HFF-Myc (cell line): ENCODE results near the gene KMT5B.

Source experiments
- DNase-seq: peaks from one replicate; pipeline ENCODE4 v3.0.0-alpha.2; 2011; ENCODE audit warnings: low read depth; ENCODE audit errors: extremely low read depth
- H3K4me3 ChIP-seq: replicated peaks from 2 replicates; pipeline ENCODE4 v1.5.1; 2011; ENCODE audit warnings: low read depth, mild to moderate bottlenecking, control low read depth, low read length
- TF ChIP-seq, protein P1 (sequence below): IDR thresholded peaks from 2 replicates; pipeline ENCODE4 v1.5.1; 2012; ENCODE audit warnings: mild to moderate bottlenecking, low read depth, low read length, control low read depth; ENCODE audit errors: missing control alignments

KMT5B gene

GRCh38 chr11:68146704-68147474, 66.2 kb downstream of the KMT5B start:
- H3K4me3 ChIP-seq: no peak overlapping the region
- no peak for DNase-seq
- TF ChIP-seq, protein P1, sequence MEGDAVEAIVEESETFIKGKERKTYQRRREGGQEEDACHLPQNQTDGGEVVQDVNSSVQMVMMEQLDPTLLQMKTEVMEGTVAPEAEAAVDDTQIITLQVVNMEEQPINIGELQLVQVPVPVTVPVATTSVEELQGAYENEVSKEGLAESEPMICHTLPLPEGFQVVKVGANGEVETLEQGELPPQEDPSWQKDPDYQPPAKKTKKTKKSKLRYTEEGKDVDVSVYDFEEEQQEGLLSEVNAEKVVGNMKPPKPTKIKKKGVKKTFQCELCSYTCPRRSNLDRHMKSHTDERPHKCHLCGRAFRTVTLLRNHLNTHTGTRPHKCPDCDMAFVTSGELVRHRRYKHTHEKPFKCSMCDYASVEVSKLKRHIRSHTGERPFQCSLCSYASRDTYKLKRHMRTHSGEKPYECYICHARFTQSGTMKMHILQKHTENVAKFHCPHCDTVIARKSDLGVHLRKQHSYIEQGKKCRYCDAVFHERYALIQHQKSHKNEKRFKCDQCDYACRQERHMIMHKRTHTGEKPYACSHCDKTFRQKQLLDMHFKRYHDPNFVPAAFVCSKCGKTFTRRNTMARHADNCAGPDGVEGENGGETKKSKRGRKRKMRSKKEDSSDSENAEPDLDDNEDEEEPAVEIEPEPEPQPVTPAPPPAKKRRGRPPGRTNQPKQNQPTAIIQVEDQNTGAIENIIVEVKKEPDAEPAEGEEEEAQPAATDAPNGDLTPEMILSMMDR: no peak

GRCh38 chr11:68146010-68146540, 67.0 kb downstream of the KMT5B start:
- TF ChIP-seq, protein P1: no peak
- no peak for DNase-seq
- H3K4me3 ChIP-seq: no peak overlapping the region

DNA sequence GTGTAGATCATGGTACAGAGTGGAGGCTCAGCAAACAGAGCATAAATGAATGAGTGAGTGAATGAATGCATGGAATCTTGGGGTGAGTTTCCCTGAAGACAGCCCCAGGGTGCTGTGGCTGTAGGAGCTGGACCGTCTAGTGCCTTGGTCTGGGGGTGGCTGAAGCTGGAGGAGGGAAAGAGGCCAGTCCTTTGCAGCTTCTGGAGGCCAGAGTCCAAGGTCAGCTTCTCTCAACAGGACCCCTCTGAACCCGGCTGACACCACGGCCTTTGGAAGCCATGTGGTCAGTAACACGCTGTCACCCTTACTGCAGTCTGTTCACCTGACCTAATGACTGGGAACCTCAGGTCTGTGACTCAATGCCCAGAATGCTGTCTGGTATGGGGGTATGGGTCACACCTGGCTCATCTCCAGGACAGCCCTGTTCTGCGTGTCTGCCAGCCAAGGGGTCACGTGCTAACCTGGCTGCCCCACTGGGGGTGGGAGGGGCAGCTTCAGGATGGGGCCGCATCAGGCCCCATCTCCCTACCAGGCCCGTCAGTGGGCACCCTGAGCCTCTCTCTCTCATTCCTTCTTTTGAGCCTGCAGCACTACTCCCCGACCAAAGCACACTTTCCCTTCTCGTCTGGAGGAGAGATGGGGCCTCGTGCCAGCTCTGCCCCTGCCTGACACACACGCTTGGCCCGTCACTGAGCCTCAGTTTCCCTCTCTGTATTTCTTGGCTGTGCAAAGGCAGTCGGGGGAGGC, 67.8 kb downstream of the KMT5B start:
- no peak overlapping the region for H3K4me3 ChIP-seq
- DNase-seq: no peak
- TF ChIP-seq, protein P1: no peak

DNA sequence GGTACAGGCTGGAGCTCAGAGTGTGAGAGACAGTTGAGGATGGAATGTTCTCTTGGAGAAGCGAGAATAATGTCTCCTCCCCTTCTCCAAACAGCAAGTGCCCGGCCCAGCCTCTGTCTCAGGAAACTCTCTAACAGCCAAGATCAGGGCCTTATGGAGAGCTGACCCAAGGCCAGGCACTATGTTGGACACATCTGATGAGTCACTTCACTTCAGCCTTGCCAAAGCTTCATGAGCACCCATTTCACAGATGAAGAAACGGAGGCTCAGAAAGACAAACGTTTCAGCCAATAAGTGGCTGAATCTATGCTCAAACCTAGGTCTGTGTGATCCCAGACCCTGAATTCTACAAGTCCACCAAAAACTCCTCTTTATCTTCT, 69.8 kb downstream of the KMT5B start:
- no peak for DNase-seq
- H3K4me3 ChIP-seq: no peak overlapping the region
- TF ChIP-seq, protein P1: no peak

DNA sequence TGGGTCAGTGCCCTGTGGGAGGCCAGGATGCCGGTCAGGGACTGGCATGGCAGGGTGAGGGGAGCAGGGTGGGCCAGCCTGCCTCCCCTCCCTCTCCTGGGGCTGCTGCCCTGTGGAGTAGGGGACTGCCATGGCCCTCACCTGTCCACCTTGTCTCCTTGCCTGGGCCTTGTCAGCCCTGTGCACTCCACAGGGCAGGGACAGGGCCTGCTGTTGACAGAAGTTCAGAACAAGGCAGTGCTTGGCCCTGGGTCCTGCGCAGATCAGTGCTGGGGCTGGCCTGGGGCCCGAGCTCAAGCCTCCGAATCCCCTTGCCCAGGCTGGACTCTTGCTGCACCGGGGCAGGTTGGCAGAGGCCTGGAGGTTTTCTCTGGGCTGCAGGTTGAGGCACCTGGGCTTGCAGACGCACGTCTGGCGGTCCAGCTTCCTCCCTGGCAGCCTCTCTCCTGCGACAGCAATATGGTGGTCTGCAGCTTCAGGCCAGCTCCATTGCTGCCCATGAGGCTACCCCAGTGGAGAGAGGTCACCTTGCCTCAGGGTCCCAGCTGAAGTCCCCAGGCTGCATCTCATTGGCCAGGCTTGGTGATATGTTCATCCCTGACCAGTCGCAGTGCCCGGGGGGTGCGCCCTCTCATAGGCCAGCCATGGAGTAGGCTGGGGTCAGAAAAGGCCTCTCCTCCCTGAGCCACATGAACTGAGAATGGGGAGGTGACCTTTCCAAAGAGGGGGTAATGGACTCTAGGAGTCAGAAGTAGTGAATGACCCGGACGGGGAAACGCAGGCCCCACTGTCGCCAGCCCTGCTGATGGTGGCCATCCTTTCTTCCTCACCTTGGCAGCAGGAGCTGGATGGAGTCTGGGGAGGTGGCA, 70.4 kb downstream of the KMT5B start:
- H3K4me3 ChIP-seq: no peak overlapping the region
- TF ChIP-seq, protein P1: no peak
- no peak for DNase-seq

DNA sequence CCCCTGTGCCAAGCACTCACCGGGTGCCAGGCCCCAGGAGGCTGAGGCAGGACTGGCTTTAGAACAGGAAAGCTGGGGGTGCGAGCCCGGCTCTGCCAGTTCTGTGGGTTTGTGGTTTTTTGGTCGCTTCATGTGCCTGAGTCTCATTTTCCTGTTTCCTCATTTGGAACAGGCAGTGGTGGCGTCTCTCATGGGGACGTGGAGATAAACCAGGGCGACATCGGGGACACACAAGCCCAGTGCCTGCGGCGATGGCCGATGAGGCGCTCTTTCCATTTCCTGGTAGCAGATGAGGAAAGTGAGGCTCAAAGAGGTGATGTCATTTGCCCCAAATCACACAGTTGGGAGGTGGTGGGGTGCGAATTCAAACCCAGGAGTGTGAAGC, 71.1 kb downstream of the KMT5B start:
- TF ChIP-seq, protein P1: no peak
- DNase-seq: no peak

More for the DNA sequence above, 71.1 kb downstream of the KMT5B start:
- no peak overlapping the region for H3K4me3 ChIP-seq
